A549 (cell line): ENCODE results near the gene HIVEP1.

Experiments used
- CHD2 ChIP-seq: fragments of 150-350 bp; IDR thresholded peaks from 2 replicates; pipeline ENCODE4 v1.6.1; 2014; ENCODE audit warnings: low read length; ENCODE audit not compliant: partially characterized antibody
- CTCF ChIP-seq: fragments of >200 bp; sonication (Bioruptor Twin); formaldehyde crosslinking; IDR thresholded peaks from 3 replicates; pipeline ENCODE4 v1.5.1; 2016
- EP300 ChIP-seq, 2 experiments: fragments of >200 bp; sonication (Bioruptor Twin); formaldehyde crosslinking; IDR thresholded peaks; 2 replicates in 1 of 2; 3 replicates in 1 of 2; pipeline ENCODE4 v1.6.1; 2016 to 2017
- MYC ChIP-seq: IDR thresholded peaks from 2 replicates; pipeline ENCODE4 v1.6.1; 2012; ENCODE audit warnings: mild to moderate bottlenecking, inconsistent platforms, low read length, improper control_type of control experiment, borderline replicate concordance

DNA sequence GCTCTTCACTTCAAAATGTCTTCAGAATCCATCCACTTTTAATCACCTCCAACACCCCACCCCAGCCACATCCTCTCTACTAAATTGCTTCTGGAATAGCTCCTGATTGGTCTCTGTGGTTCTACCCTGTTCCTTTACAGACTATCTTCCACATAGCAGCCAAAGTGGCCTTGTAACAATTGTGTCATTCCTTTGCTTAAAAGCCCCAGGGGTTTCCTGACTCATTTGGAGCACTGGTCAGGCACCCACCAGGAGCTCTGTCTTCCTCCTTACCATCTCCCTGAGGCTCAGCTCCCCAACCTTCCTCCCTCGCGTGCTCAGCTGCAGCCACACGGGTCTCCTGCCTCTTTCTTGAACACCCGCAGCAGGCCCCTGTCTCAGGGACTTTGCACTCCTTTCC is 126.8 kb downstream of the HIVEP1 start:
- TF ChIP-seq MYC (no peak), CTCF (no peak), EP300 (IDR thresholded peaks at IDR 0.05) (no peak), CHD2 (no peak)
